Measurements from ENCODE around the gene RCAN2.

DNA sequence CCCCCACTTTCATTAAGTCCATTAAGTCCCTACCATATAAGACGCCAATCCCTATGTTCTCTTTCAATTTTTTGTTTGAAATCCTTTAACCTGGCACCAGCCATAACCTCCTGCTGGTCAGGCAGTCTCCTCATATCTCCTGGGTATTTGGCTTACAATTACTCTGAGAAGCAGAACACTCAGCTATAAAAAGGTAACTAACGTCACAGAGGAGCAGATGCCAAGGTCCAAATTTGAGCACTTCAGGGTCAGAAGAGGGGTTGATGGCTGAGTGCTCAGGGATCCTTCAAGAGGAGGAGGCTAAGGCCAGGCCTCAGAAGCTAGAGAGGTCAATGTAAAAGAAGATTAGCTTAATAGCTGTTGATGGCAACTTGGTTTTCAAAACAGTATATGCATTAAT is 22.3 kb upstream of the RCAN2 start:
- TF ChIP-seq POLR2AphosphoS5 (IDR thresholded peaks at IDR 0.05; ENCODE audit: low read depth, low read length) (no peak), SIN3A (IDR thresholded peaks at IDR 0.05; ENCODE audit: borderline replicate concordance, insufficient read depth, low read length) (no peak), TAF1 (IDR thresholded peaks at IDR 0.05; ENCODE audit: borderline replicate concordance, insufficient read depth, low read length) (no peak), FOXP2 (optimal IDR thresholded peaks at IDR 0.05; ENCODE audit: borderline replicate concordance, extremely low read depth, extremely low read length, insufficient read depth) (no peak)
- TF ChIP-seq, protein P1, sequence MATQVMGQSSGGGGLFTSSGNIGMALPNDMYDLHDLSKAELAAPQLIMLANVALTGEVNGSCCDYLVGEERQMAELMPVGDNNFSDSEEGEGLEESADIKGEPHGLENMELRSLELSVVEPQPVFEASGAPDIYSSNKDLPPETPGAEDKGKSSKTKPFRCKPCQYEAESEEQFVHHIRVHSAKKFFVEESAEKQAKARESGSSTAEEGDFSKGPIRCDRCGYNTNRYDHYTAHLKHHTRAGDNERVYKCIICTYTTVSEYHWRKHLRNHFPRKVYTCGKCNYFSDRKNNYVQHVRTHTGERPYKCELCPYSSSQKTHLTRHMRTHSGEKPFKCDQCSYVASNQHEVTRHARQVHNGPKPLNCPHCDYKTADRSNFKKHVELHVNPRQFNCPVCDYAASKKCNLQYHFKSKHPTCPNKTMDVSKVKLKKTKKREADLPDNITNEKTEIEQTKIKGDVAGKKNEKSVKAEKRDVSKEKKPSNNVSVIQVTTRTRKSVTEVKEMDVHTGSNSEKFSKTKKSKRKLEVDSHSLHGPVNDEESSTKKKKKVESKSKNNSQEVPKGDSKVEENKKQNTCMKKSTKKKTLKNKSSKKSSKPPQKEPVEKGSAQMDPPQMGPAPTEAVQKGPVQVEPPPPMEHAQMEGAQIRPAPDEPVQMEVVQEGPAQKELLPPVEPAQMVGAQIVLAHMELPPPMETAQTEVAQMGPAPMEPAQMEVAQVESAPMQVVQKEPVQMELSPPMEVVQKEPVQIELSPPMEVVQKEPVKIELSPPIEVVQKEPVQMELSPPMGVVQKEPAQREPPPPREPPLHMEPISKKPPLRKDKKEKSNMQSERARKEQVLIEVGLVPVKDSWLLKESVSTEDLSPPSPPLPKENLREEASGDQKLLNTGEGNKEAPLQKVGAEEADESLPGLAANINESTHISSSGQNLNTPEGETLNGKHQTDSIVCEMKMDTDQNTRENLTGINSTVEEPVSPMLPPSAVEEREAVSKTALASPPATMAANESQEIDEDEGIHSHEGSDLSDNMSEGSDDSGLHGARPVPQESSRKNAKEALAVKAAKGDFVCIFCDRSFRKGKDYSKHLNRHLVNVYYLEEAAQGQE (IDR thresholded peaks at IDR 0.05; ENCODE audit: insufficient read depth in 1 of 2, low read depth in 2 of 2, low read length in 2 of 2) = no peak

Measured in PFSK-1 (cell line).